Measurements from ENCODE around the gene ANKHD1. TPM values are rescaled to one million over a fixed set of nuclear protein-coding genes. Genes with fewer than 3 reads are reported as not detected.
A peak's percentile ranks its signal among the peaks of the same experiment; 100 is the strongest.

ANKHD1 gene
- total RNA-seq, 1 experiment from 2014 or later = 140 TPM

DNA sequence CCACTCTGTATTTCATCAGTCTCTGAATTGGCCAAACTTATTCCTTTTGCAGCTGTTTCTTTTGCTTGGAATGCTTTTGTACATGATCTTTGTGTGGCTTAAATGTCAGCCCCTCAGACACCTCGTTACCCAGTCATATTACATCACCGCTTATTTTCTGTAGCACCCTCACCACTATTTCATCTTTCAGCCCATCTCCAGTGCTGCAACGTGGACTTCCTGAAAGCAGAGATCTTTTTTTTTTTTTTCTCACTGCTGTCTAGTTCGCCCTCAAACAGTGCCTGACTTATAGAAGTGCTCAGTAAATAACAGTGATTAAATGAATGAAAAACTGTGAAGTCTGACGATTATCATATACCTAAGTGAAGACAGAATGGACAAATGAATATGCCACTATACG, 154.8 kb downstream of the ANKHD1 start:
- CTCF ChIA-PET = no interaction called here
- no peaks in the 10 kb centered on the region for H3K27me3 ChIP-seq (ENCODE audit: control insufficient read depth, insufficient read depth, low read length)
- ATAC-seq (no peak), DNase-seq (ENCODE audit: low read depth, low spot score) (no peak)
- BruUV-seq (replicated peaks) = no TSS peak
- H3K27ac ChIP-seq (ENCODE audit: low read length) = peak overlapping the region; percentile 95
- POLR2A ChIA-PET = interaction anchor here (0.8 kb wide), 1 partner anchor 8 kb away, joined by 6 read pairs; no protein-coding TSS in a partner anchor
- intact Hi-C loops (cut with micrococcal nuclease; ENCODE audit: unreplicated experiment) (no loop called here), in situ Hi-C loops (cut with HindIII; ENCODE audit: low pct_unique_long_range_greater_than_20kb, low sequenced_read_pairs) (no loop called here)
- H3K9me3 ChIP-seq (ENCODE audit: control insufficient read depth, insufficient read depth, low read depth, low read length) = no peaks in the 10 kb centered on the region
- H3K36me3 ChIP-seq (ENCODE audit: control insufficient read depth, insufficient read depth, low read length) = peaks cover 4% of the 10 kb centered on the region; the same call in 1 of the 2 replicates
- peak overlapping the region; percentile 85 to 89 for H3K4me3 ChIP-seq (ENCODE audit: low read depth in 2 of 2, low read length in 2 of 2)
- TF ChIP-seq CTCF (IDR thresholded peaks at IDR 0.05) = no peak
- TF ChIP-seq, protein P1, sequence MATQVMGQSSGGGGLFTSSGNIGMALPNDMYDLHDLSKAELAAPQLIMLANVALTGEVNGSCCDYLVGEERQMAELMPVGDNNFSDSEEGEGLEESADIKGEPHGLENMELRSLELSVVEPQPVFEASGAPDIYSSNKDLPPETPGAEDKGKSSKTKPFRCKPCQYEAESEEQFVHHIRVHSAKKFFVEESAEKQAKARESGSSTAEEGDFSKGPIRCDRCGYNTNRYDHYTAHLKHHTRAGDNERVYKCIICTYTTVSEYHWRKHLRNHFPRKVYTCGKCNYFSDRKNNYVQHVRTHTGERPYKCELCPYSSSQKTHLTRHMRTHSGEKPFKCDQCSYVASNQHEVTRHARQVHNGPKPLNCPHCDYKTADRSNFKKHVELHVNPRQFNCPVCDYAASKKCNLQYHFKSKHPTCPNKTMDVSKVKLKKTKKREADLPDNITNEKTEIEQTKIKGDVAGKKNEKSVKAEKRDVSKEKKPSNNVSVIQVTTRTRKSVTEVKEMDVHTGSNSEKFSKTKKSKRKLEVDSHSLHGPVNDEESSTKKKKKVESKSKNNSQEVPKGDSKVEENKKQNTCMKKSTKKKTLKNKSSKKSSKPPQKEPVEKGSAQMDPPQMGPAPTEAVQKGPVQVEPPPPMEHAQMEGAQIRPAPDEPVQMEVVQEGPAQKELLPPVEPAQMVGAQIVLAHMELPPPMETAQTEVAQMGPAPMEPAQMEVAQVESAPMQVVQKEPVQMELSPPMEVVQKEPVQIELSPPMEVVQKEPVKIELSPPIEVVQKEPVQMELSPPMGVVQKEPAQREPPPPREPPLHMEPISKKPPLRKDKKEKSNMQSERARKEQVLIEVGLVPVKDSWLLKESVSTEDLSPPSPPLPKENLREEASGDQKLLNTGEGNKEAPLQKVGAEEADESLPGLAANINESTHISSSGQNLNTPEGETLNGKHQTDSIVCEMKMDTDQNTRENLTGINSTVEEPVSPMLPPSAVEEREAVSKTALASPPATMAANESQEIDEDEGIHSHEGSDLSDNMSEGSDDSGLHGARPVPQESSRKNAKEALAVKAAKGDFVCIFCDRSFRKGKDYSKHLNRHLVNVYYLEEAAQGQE (IDR thresholded peaks at IDR 0.05; ENCODE audit: insufficient read depth in 1 of 2, low read depth in 2 of 2, low read length in 1 of 2) = no peak
- TF ChIP-seq POLR2AphosphoS5 (IDR thresholded peaks at IDR 0.05; ENCODE audit: low read depth, low read length) = no peak
- TF ChIP-seq TCF7L2 (IDR thresholded peaks at IDR 0.05; ENCODE audit: low read depth, low read length) = no peak
- TF ChIP-seq SIN3A (IDR thresholded peaks at IDR 0.05; ENCODE audit: borderline replicate concordance, insufficient read depth, low read depth, low read length) = no peak
- H3K4me1 ChIP-seq (ENCODE audit: control insufficient read depth, insufficient read depth, low read length) = peaks cover 23% of the 10 kb centered on the region

DNA sequence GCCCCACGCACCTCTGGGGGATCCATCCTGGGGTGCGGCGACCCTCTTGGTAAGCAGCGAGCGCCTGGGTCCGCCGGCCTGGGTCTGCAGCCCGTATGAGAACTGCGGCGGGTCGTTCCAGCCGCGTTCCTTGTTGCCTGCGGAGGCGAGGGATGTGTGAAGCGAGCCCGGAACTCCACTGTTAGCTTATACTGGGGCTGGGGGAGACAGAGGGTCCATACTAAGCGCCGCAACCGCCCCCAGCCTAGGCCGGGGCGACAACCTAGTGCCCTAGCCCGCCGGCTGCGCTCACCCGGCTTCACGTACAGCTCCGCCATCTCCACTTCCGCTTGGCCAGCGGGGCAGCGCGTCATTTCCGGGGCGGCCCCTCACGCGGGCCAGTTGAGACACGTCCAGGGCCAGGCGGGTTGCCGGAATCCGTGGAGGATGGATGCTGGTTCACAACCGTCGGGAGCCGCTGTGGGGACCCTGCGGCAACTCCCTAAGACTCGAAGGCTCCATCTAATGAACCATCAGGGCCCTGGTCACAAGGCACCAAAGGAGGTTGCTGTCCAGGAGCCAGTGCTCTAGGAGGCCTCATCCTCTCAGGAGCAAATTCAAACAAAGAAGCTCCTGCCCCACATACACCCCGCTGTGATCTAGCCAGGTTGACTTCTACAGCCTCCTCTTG, 155.6 kb downstream of the ANKHD1 start, which contains the start of gene SRA1:
SRA1 (minus strand) TSS at position 338 of the 670 bp plus-strand sequence; CDS start at position 317, 21 bp downstream.
- intact Hi-C loops (cut with micrococcal nuclease; ENCODE audit: unreplicated experiment) = no loop called here
- Histone ChIP-seq H3K4me1 (ENCODE audit: control insufficient read depth, insufficient read depth, low read length) (peaks cover 23% of the 10 kb centered on the region), H3K27ac (ENCODE audit: low read length) (peak within 1 kb of the TSS; percentile 95), H3K9me3 (ENCODE audit: control insufficient read depth, insufficient read depth, low read depth, low read length) (no peaks in the 10 kb centered on the region), H3K27me3 (ENCODE audit: control insufficient read depth, insufficient read depth, low read length) (no peaks in the 10 kb centered on the region), H3K4me3 (ENCODE audit: low read depth in 2 of 2, low read length in 2 of 2) (peak within 1 kb of the TSS; percentile 85 to 89), H3K36me3 (ENCODE audit: control insufficient read depth, insufficient read depth, low read length) (no peaks in the 10 kb centered on the region; the same call in 1 of the 2 replicates)
- ATAC-seq (peak; percentile 98), DNase-seq (ENCODE audit: low read depth, low spot score) (peak; percentile 52)
- ChIA-PET POLR2A (interaction anchor here (0.6 kb wide), 1 partner anchor 30 kb away, joined by 4 read pairs; no protein-coding TSS in a partner anchor), CTCF (no interaction called here)
- BruUV-seq (replicated peaks) = no TSS peak
- in situ Hi-C loops (cut with HindIII; ENCODE audit: low pct_unique_long_range_greater_than_20kb, low sequenced_read_pairs) = no loop called here
- TF ChIP-seq CTCF (IDR thresholded peaks at IDR 0.05) (no peak), TCF7L2 (IDR thresholded peaks at IDR 0.05; ENCODE audit: low read depth, low read length) (0 out of 2 replicates have a peak, but pooled peaks have one; percentile 40), SIN3A (IDR thresholded peaks at IDR 0.05; ENCODE audit: borderline replicate concordance, insufficient read depth, low read depth, low read length) (peak; percentile 74; the same call in 1 of the 2 replicates), POLR2AphosphoS5 (IDR thresholded peaks at IDR 0.05; ENCODE audit: low read depth, low read length) (peak; percentile 98)
- TF ChIP-seq, protein P1 (IDR thresholded peaks at IDR 0.05; ENCODE audit: insufficient read depth in 1 of 2, low read depth in 2 of 2, low read length in 1 of 2) = peak; percentile 31 to 56; a peak in 2 of 4 replicates
